IgD-negative memory B cell (primary cell): ENCODE results near the gene MYH14. TPM values are rescaled to one million over a fixed set of nuclear protein-coding genes. Genes with fewer than 3 reads are reported as not detected.

ENCODE experiments used
- H3K27ac Mint-ChIP-seq, 3 donors: one replicate each; pipeline ENCODE4 v1.8.0; 2020 to 2022; ENCODE audit warnings: mild to moderate bottlenecking in 3 of 3, mixed read lengths in 3 of 3, moderate library complexity in 1 of 3
- H3K27me3 Mint-ChIP-seq: one replicate; pipeline ENCODE4 v1.8.0; 2021; ENCODE audit warnings: mixed read lengths
- H3K36me3 Mint-ChIP-seq: one replicate; pipeline ENCODE4 v1.8.0; 2020; ENCODE audit warnings: mild to moderate bottlenecking, mixed read lengths
- H3K4me1 Mint-ChIP-seq, 3 donors: one replicate each; pipeline ENCODE4 v1.8.0; 2020 to 2022; ENCODE audit warnings: mixed read lengths in 3 of 3, mild to moderate bottlenecking in 1 of 3
- H3K4me3 Mint-ChIP-seq, 4 donors: one replicate each; pipeline ENCODE4 v1.8.0; 2020 to 2022; ENCODE audit warnings: mild to moderate bottlenecking in 4 of 4, mixed read lengths in 4 of 4, moderate library complexity in 3 of 4
- H3K9me3 Mint-ChIP-seq, 3 donors: one replicate each; pipeline ENCODE4 v1.8.0; 2020 to 2021; ENCODE audit warnings: mixed read lengths in 3 of 3, mild to moderate bottlenecking in 1 of 3
- polyA plus RNA-seq: library from polyadenylated mRNA; unstranded; fragments of 300-500 nt; fragmentation: Illumina TruSeq; gene quantifications from one replicate; pipeline ENCODE4 v1.2.3, GENCODE V29; 2021

MYH14 gene
- polyA plus RNA-seq, 1 donor from 2014 or later = not detected

- H3K36me3 Mint-ChIP-seq = peaks cover 3% of the 10 kb centered on the region
- H3K27ac Mint-ChIP-seq = no peak overlapping the region
- H3K4me1 Mint-ChIP-seq = peaks cover 0 to 16% (median 5%) of the 10 kb centered on the region in 3 donors
- H3K27me3 Mint-ChIP-seq = peaks cover 11% of the 10 kb centered on the region
- H3K4me3 Mint-ChIP-seq = peak overlapping the region in 1 of 4 donors; percentile 22
- H3K9me3 Mint-ChIP-seq = peaks cover 3 to 12% (median 3%) of the 10 kb centered on the region in 3 donors
These were observed 47.2 kb downstream of the MYH14 start for GRCh38 chr19:50250450-50251136.

- peaks cover 0 to 16% (median 5%) of the 10 kb centered on the region in 3 donors for H3K4me1 Mint-ChIP-seq
- peaks cover 3% of the 10 kb centered on the region for H3K36me3 Mint-ChIP-seq
- peak overlapping the region in 1 of 4 donors; percentile 89 for H3K4me3 Mint-ChIP-seq
- peaks cover 7% of the 10 kb centered on the region for H3K27me3 Mint-ChIP-seq
- H3K27ac Mint-ChIP-seq = peak overlapping the region in 2 of 3 donors; percentile 31 to 32
- H3K9me3 Mint-ChIP-seq = peaks cover 3 to 18% (median 3%) of the 10 kb centered on the region in 3 donors
These were observed 48.9 kb downstream of the MYH14 start for GRCh38 chr19:50252111-50252886.

- H3K4me3 Mint-ChIP-seq = no peak overlapping the region
- peaks cover 3 to 18% (median 3%) of the 10 kb centered on the region in 3 donors for H3K9me3 Mint-ChIP-seq
- no peak overlapping the region for H3K27ac Mint-ChIP-seq
- H3K27me3 Mint-ChIP-seq = peaks cover 12% of the 10 kb centered on the region
- peaks cover 3% of the 10 kb centered on the region for H3K36me3 Mint-ChIP-seq
- H3K4me1 Mint-ChIP-seq = peaks cover 0 to 16% (median 5%) of the 10 kb centered on the region in 3 donors
These were observed 49.5 kb downstream of the MYH14 start for GRCh38 chr19:50252887-50253268.

- H3K27ac Mint-ChIP-seq = no peak overlapping the region
- peaks cover 0 to 16% (median 5%) of the 10 kb centered on the region in 3 donors for H3K4me1 Mint-ChIP-seq
- H3K27me3 Mint-ChIP-seq = peaks cover 9% of the 10 kb centered on the region
- H3K36me3 Mint-ChIP-seq = peaks cover 3% of the 10 kb centered on the region
- H3K4me3 Mint-ChIP-seq = peak overlapping the region in 1 of 4 donors; percentile 37
- H3K9me3 Mint-ChIP-seq = peaks cover 3 to 18% (median 3%) of the 10 kb centered on the region in 3 donors
These were observed 51.7 kb downstream of the MYH14 start for GRCh38 chr19:50255115-50255514.

- H3K4me3 Mint-ChIP-seq = peak overlapping the region in 1 of 4 donors; percentile 20
- H3K4me1 Mint-ChIP-seq = peaks cover 0 to 7% (median 5%) of the 10 kb centered on the region in 3 donors
- no peak overlapping the region for H3K27ac Mint-ChIP-seq
- peaks cover 3 to 18% (median 3%) of the 10 kb centered on the region in 3 donors for H3K9me3 Mint-ChIP-seq
- H3K27me3 Mint-ChIP-seq = peaks cover 11% of the 10 kb centered on the region
- peaks cover 3% of the 10 kb centered on the region for H3K36me3 Mint-ChIP-seq
These were observed 53.7 kb downstream of the MYH14 start for GRCh38 chr19:50257141-50257540.

GRCh38 chr19:50258918-50259372 is 55.5 kb downstream of the MYH14 start:
- no peak overlapping the region for H3K27ac Mint-ChIP-seq
- no peaks in the 10 kb centered on the region for H3K4me1 Mint-ChIP-seq
- H3K4me3 Mint-ChIP-seq = peak overlapping the region in 1 of 4 donors; percentile 45
- H3K27me3 Mint-ChIP-seq = peaks cover 9% of the 10 kb centered on the region
- H3K36me3 Mint-ChIP-seq = peaks cover 3% of the 10 kb centered on the region
- H3K9me3 Mint-ChIP-seq = peaks cover 0 to 13% (median 2%) of the 10 kb centered on the region in 3 donors

- peaks cover 0 to 1% (median 0%) of the 10 kb centered on the region in 3 donors for H3K4me1 Mint-ChIP-seq
- no peak overlapping the region for H3K27ac Mint-ChIP-seq
- H3K4me3 Mint-ChIP-seq = no peak overlapping the region
- peaks cover 16% of the 10 kb centered on the region for H3K27me3 Mint-ChIP-seq
- peaks cover 0 to 4% (median 0%) of the 10 kb centered on the region in 3 donors for H3K9me3 Mint-ChIP-seq
- H3K36me3 Mint-ChIP-seq = no peaks in the 10 kb centered on the region
These were observed 58.1 kb downstream of the MYH14 start for GRCh38 chr19:50261446-50261970.

GRCh38 chr19:50263176-50263575 is 59.8 kb downstream of the MYH14 start:
- Mint-ChIP-seq H3K27me3 (peaks cover 20% of the 10 kb centered on the region), H3K4me1 (peaks cover 0 to 5% (median 0%) of the 10 kb centered on the region in 3 donors), H3K27ac (no peak overlapping the region), H3K9me3 (peaks cover 0 to 4% (median 0%) of the 10 kb centered on the region in 3 donors), H3K36me3 (no peaks in the 10 kb centered on the region), H3K4me3 (no peak overlapping the region)

- Mint-ChIP-seq H3K9me3 (peaks cover 0 to 4% (median 0%) of the 10 kb centered on the region in 3 donors), H3K36me3 (no peaks in the 10 kb centered on the region), H3K4me1 (peaks cover 0 to 7% (median 0%) of the 10 kb centered on the region in 3 donors), H3K27ac (no peak overlapping the region), H3K27me3 (peaks cover 23% of the 10 kb centered on the region), H3K4me3 (no peak overlapping the region)
These were observed 61.2 kb downstream of the MYH14 start for GRCh38 chr19:50264483-50265186.

GRCh38 chr19:50266041-50266440 is 62.6 kb downstream of the MYH14 start:
- Mint-ChIP-seq H3K9me3 (peaks cover 0 to 4% (median 0%) of the 10 kb centered on the region in 3 donors), H3K27me3 (peaks cover 29% of the 10 kb centered on the region), H3K4me1 (peaks cover 0 to 7% (median 0%) of the 10 kb centered on the region in 3 donors), H3K36me3 (no peaks in the 10 kb centered on the region), H3K27ac (no peak overlapping the region), H3K4me3 (no peak overlapping the region)

- H3K4me1 Mint-ChIP-seq = peaks cover 0 to 7% (median 0%) of the 10 kb centered on the region in 3 donors
- peaks cover 31% of the 10 kb centered on the region for H3K27me3 Mint-ChIP-seq
- H3K9me3 Mint-ChIP-seq = peaks cover 0 to 4% (median 0%) of the 10 kb centered on the region in 3 donors
- H3K27ac Mint-ChIP-seq = no peak overlapping the region
- no peaks in the 10 kb centered on the region for H3K36me3 Mint-ChIP-seq
- H3K4me3 Mint-ChIP-seq = peak overlapping the region in 1 of 4 donors; percentile 43
These were observed 63.5 kb downstream of the MYH14 start for GRCh38 chr19:50266896-50267295.

GRCh38 chr19:50268041-50268440 is 64.6 kb downstream of the MYH14 start:
- Mint-ChIP-seq H3K27ac (no peak overlapping the region), H3K4me3 (no peak overlapping the region), H3K27me3 (peaks cover 27% of the 10 kb centered on the region), H3K4me1 (peaks cover 0 to 7% (median 0%) of the 10 kb centered on the region in 3 donors), H3K9me3 (peaks cover 0 to 4% (median 0%) of the 10 kb centered on the region in 3 donors), H3K36me3 (no peaks in the 10 kb centered on the region)

- no peak overlapping the region for H3K27ac Mint-ChIP-seq
- peaks cover 0 to 7% (median 0%) of the 10 kb centered on the region in 3 donors for H3K4me1 Mint-ChIP-seq
These were observed 65.1 kb downstream of the MYH14 start for GRCh38 chr19:50268501-50268900.

GRCh38 chr19:50269653-50270052 is 66.2 kb downstream of the MYH14 start:
- no peak overlapping the region for H3K4me3 Mint-ChIP-seq
- H3K27ac Mint-ChIP-seq = no peak overlapping the region
- peaks cover 0 to 9% (median 0%) of the 10 kb centered on the region in 3 donors for H3K4me1 Mint-ChIP-seq
- H3K27me3 Mint-ChIP-seq = peaks cover 27% of the 10 kb centered on the region
- no peaks in the 10 kb centered on the region for H3K36me3 Mint-ChIP-seq
- peaks cover 0 to 4% (median 0%) of the 10 kb centered on the region in 3 donors for H3K9me3 Mint-ChIP-seq

More at GRCh38 chr19:50268501-50268900, 65.1 kb downstream of the MYH14 start:
- no peak overlapping the region for H3K4me3 Mint-ChIP-seq
- H3K36me3 Mint-ChIP-seq = no peaks in the 10 kb centered on the region
- H3K27me3 Mint-ChIP-seq = peaks cover 27% of the 10 kb centered on the region
- peaks cover 0 to 4% (median 0%) of the 10 kb centered on the region in 3 donors for H3K9me3 Mint-ChIP-seq
